A549 (cell line): ENCODE measurements around the gene HPCA. TPM values are rescaled to one million over a fixed set of nuclear protein-coding genes. Genes with fewer than 3 reads are reported as not detected.
A peak's percentile ranks its signal among the peaks of the same experiment; 100 is the strongest.

Experiments used
- ATAC-seq, 2 experiments: fragments of 200-7000 bp in 1 of 2; fragments of >200 bp in 1 of 2; cut with Nextera tagmentation in 1 of 2; cut with Tn5 transposase in 1 of 2; 3 replicates each; pipeline versions ENCODE4 v1.8.0 to v1.9.1; 2018 to 2020; ENCODE audit warnings: mild to moderate bottlenecking in 1 of 2, moderate library complexity in 1 of 2
- CTCF ChIA-PET: fragments of 300-600 bp; sonication (Branson Sonifier 250); formaldehyde crosslinking; extraction: SDS; loops from one replicate; lab custom pipeline; 2021; ENCODE audit warnings: antibody characterized with exemption, inconsistent platforms; lab: Yijun Ruan, JAX
- POLR2A ChIA-PET: fragments of 350-600 bp; formaldehyde crosslinking; extraction: SDS; loops from one replicate; lab custom pipeline; 2021; ENCODE audit warnings: antibody characterized with exemption, inconsistent platforms; lab: Yijun Ruan, JAX
- DNase-seq, 2 experiments: peaks; one replicate each; pipeline versions ENCODE4 v3.0.0 to v3.0.0-alpha.2; 2011 to 2016; ENCODE audit warnings: low read depth in 1 of 2, low spot score in 1 of 2
- FAIRE-seq: peaks from 2 replicates; lab custom pipeline; 2011; peaks lifted over from hg19 to GRCh38; lab: Jason Lieb, UNC
- H3K27ac ChIP-seq, 2 experiments: fragments of >200 bp; sonication (Bioruptor Twin); formaldehyde crosslinking; 3 replicates each; pipeline ENCODE4 v1.5.1; 2016 to 2017
- H3K4me1 ChIP-seq: fragments of >200 bp; sonication (Bioruptor Twin); formaldehyde crosslinking; 3 replicates; pipeline ENCODE4 v1.6.1; 2016
- H3K4me2 ChIP-seq: fragments of >200 bp; sonication (Bioruptor Twin); formaldehyde crosslinking; 3 replicates; pipeline ENCODE4 v1.6.1; 2016
- H3K4me3 ChIP-seq: fragments of >200 bp; sonication (Bioruptor Twin); formaldehyde crosslinking; 3 replicates; pipeline ENCODE4 v1.5.1; 2016
- H3K9me3 ChIP-seq: fragments of >200 bp; sonication (Bioruptor Twin); formaldehyde crosslinking; 3 replicates; pipeline ENCODE4 v1.6.1; 2016
- BCL3 ChIP-seq: fragments of >200 bp; sonication (Bioruptor Twin); formaldehyde crosslinking; IDR thresholded peaks from 3 replicates; pipeline ENCODE4 v1.6.1; 2016
- FOSB ChIP-seq: fragments of 250-450 bp; sonication (Bioruptor Pico); IDR thresholded peaks from 2 replicates; pipeline ENCODE4 v1.5.0; 2020; ENCODE audit warnings: mild to moderate bottlenecking, moderate library complexity
- GATA3 ChIP-seq: IDR thresholded peaks from 2 replicates; pipeline ENCODE4 v1.6.1; 2012; ENCODE audit warnings: borderline replicate concordance
- HOXB13 ChIP-seq: fragments of 250-450 bp; sonication (Bioruptor Pico); IDR thresholded peaks from 2 replicates; pipeline ENCODE4 v1.5.0; 2020; ENCODE audit warnings: low read depth, mild to moderate bottlenecking, moderate library complexity
- JUN ChIP-seq, 2 experiments: fragments of >200 bp; sonication (Bioruptor Twin); formaldehyde crosslinking; IDR thresholded peaks; 2 replicates in 1 of 2; 3 replicates in 1 of 2; pipeline ENCODE4 v1.6.1; 2016 to 2017
- JUNB ChIP-seq: fragments of >200 bp; sonication (Bioruptor Twin); formaldehyde crosslinking; IDR thresholded peaks from 2 replicates; pipeline ENCODE4 v1.6.1; 2016
- NFE2L2 ChIP-seq: fragments of 150-350 bp; conservative IDR thresholded peaks from 2 replicates; pipeline ENCODE4 v1.6.1; 2014; ENCODE audit warnings: low read length
- REST ChIP-seq: fragments of 200-600 bp; sonication (generic); IDR thresholded peaks from 2 replicates; pipeline ENCODE4 v1.6.1; 2016; ENCODE audit warnings: antibody characterized with exemption, mild to moderate bottlenecking, moderate library complexity
- TP53 ChIP-seq: fragments of 250-450 bp; sonication (Bioruptor Pico); IDR thresholded peaks from 2 replicates; pipeline ENCODE4 v1.5.0; 2021; ENCODE audit warnings: mild to moderate bottlenecking, moderate library complexity
- USF2 ChIP-seq: fragments of 450-650 bp; IDR thresholded peaks from 2 replicates; pipeline ENCODE4 v1.6.1; 2014; ENCODE audit warnings: antibody characterized with exemption
- ZSCAN20 ChIP-seq: fragments of 250-450 bp; sonication (Bioruptor Pico); IDR thresholded peaks from 2 replicates; pipeline ENCODE4 v1.8.0; 2022; ENCODE audit warnings: mild to moderate bottlenecking, moderate library complexity
- WGBS: methylation state at CpG from one replicate; pipeline ENCODE4 v1.1.6; 2017; ENCODE audit errors: missing lambda C conversion rate; 5-methylcytosine and 5-hydroxymethylcytosine counted together
- polyA plus RNA-seq, 4 experiments: library from polyadenylated mRNA; depleted of rRNA in 3 of 4; stranded (reverse); fragments of >200 nt; fragmentation: RNase III in 1 of 4; extraction: RNeasy Plus Mini Kit Qiagen cat#74134 plus additional on column Dnase treatment in 1 of 4; gene quantifications; 2 replicates in 3 of 4; 3 replicates in 1 of 4; pipeline ENCODE4 v1.2.3, GENCODE V29; 2011 to 2017
- TF ChIP-seq, protein P1 (sequence below): IDR thresholded peaks from 2 replicates; pipeline ENCODE4 v1.6.1; 2012; ENCODE audit warnings: low read depth, borderline replicate concordance
- TF ChIP-seq, protein P2 (sequence below): fragments of 150-350 bp; IDR thresholded peaks from 2 replicates; pipeline ENCODE4 v1.6.1; 2014; ENCODE audit warnings: low read depth, mild to moderate bottlenecking, low read length

The HPCA gene
- polyA plus RNA-seq, 2 of the 4 experiments (the other 2 are of a cell fraction): 0.21 to 0.34 TPM

DNA sequence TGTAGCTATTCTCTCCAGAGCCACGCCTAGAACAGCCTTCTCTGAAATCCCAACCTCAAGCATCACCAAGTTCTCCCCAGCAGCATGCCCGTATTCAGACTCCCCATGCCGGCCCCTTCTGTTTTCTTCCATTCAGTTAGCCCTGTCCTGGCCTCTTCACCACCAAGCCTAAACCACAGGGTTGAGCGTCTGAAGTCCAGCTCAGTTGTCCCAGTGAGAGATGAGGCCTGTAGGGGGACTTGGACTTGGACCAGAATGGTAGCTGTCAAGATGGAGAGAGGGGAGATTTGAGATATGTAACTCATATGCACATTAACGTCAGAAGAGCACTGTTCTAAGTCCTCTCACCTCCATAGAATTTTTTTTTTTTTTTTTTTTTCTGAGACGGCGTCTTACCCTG is 20.4 kb downstream of the HPCA start:
- no peak overlapping the region for H3K4me3 ChIP-seq
- no peak for TF ChIP-seq NFE2L2
- TF ChIP-seq FOSB (CRISPR knock-in tag): no peak
- no peak for TF ChIP-seq ZSCAN20 (CRISPR knock-in tag)
- no peak for TF ChIP-seq BCL3
- no peak for TF ChIP-seq GATA3
- TF ChIP-seq, protein P1, sequence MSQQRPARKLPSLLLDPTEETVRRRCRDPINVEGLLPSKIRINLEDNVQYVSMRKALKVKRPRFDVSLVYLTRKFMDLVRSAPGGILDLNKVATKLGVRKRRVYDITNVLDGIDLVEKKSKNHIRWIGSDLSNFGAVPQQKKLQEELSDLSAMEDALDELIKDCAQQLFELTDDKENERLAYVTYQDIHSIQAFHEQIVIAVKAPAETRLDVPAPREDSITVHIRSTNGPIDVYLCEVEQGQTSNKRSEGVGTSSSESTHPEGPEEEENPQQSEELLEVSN: no peak
- no peak for TF ChIP-seq HOXB13 (CRISPR knock-in tag)
- H3K27ac ChIP-seq: no peak overlapping the region
- no peaks in the 10 kb centered on the region for H3K9me3 ChIP-seq
- WGBS: 95% methylated on average over 6 of the region's 7 CpGs
- ATAC-seq (no peak), DNase-seq (no peak), FAIRE-seq (no peak)
- ChIA-PET CTCF (interaction anchor here (0.7 to 3.7 kb wide), 5 partner anchors 9 to 57 kb away, joined by 3 to 15 read pairs (median 5); no protein-coding TSS in a partner anchor), POLR2A (no interaction called here)
- no peak overlapping the region for H3K4me2 ChIP-seq
- peaks cover 18% of the 10 kb centered on the region for H3K4me1 ChIP-seq

DNA sequence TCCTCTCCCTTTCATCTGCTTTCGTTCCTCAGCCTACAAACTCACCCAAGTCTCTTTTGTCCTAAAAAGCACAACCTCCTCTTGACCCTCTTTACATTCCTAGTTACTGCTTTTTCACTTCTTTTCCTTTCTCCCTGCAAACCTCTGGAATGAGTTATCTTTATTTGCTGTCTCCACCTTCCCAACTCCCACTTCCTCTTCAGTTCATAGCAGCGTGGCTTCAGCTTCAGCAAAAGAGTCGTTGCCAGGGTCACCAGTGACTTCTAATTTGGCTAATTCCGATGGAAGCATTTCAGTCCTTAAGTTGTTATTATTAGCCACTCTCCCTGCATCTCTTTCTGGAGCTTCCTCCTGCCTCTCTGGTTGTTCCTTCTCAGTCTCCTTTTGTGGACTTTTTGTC is 21.1 kb downstream of the HPCA start:
- Histone ChIP-seq H3K4me3 (no peak overlapping the region), H3K4me1 (peaks cover 19% of the 10 kb centered on the region), H3K9me3 (no peaks in the 10 kb centered on the region), H3K27ac (no peak overlapping the region), H3K4me2 (0 out of 3 replicates have a peak overlapping the region, but pooled peaks have one; percentile 30)
- DNase-seq (no peak), FAIRE-seq (no peak), ATAC-seq (no peak)
- 36% methylated on average over 4 of the region's 4 CpGs for WGBS
- no peak for TF ChIP-seq TP53 (CRISPR knock-in tag)
- TF ChIP-seq JUNB: no peak
- TF ChIP-seq, protein P1: no peak
- no peak for TF ChIP-seq USF2
- ChIA-PET POLR2A (no interaction called here), CTCF (interaction anchor here (0.5 to 3.7 kb wide), 4 partner anchors 14 to 148 kb away, joined by 3 to 15 read pairs (median 4); no protein-coding TSS in a partner anchor)

DNA sequence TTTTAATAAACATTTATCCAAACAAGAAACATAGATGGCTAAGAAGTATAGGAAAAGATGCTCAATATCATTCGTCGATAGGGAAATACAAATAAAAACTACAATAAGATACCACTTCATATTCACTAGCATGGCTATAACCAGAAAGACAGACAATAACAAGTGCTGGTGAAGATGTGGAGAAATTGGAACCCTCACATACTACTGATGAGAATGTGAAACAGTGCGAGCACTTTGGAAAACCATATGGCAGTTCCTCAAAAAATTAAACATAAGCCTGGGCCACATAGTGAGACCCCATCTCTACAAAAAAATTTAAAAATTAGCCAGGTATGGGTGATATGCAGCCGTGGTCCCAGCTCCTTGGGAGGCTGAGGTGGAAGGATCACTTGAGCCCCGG is 24.0 kb downstream of the HPCA start:
- TF ChIP-seq JUN (IDR thresholded peaks at IDR 0.05): no peak
- TF ChIP-seq REST: no peak
- TF ChIP-seq, protein P2, sequence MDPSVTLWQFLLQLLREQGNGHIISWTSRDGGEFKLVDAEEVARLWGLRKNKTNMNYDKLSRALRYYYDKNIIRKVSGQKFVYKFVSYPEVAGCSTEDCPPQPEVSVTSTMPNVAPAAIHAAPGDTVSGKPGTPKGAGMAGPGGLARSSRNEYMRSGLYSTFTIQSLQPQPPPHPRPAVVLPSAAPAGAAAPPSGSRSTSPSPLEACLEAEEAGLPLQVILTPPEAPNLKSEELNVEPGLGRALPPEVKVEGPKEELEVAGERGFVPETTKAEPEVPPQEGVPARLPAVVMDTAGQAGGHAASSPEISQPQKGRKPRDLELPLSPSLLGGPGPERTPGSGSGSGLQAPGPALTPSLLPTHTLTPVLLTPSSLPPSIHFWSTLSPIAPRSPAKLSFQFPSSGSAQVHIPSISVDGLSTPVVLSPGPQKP: no peak
- no peak for FAIRE-seq
- no peak overlapping the region for H3K27ac ChIP-seq
- no peak for ATAC-seq
- ChIA-PET CTCF (interaction anchor here (1.6 kb wide), 1 partner anchor 145 kb away, joined by 3 read pairs; no protein-coding TSS in a partner anchor), POLR2A (no interaction called here)
- no peak overlapping the region for H3K4me2 ChIP-seq
- peaks cover 12% of the 10 kb centered on the region for H3K4me1 ChIP-seq
- no peak for DNase-seq
- no peaks in the 10 kb centered on the region; the same call in 2 of the 3 replicates for H3K9me3 ChIP-seq
- no peak overlapping the region for H3K4me3 ChIP-seq
- WGBS: 85% methylated on average over 5 of the region's 5 CpGs
